Activated naive CD4-positive, alpha-beta T cell treated with anti-CD3 and anti-CD28 coated beads, Interleukin-2, amount 50 U/mL, for 24 hours (primary cell): ENCODE measurements around the gene NCOA1.
A peak's percentile ranks its signal among the peaks of the same experiment; 100 is the strongest.

Experiments
- H3K27ac Mint-ChIP-seq: one replicate; pipeline ENCODE4 v1.8.0; 2021; ENCODE audit warnings: mild to moderate bottlenecking, mixed read lengths
- H3K27me3 Mint-ChIP-seq: one replicate; pipeline ENCODE4 v1.8.0; 2021; ENCODE audit warnings: mixed read lengths
- H3K36me3 Mint-ChIP-seq: one replicate; pipeline ENCODE4 v1.8.0; 2021; ENCODE audit warnings: mixed read lengths
- H3K4me1 Mint-ChIP-seq: one replicate; pipeline ENCODE4 v1.8.0; 2021; ENCODE audit warnings: mixed read lengths
- H3K4me3 Mint-ChIP-seq: one replicate; pipeline ENCODE4 v1.8.0; 2021; ENCODE audit warnings: mild to moderate bottlenecking, mixed read lengths
- H3K9me3 Mint-ChIP-seq: one replicate; pipeline ENCODE4 v1.8.0; 2021; ENCODE audit warnings: mixed read lengths

Gene NCOA1

DNA sequence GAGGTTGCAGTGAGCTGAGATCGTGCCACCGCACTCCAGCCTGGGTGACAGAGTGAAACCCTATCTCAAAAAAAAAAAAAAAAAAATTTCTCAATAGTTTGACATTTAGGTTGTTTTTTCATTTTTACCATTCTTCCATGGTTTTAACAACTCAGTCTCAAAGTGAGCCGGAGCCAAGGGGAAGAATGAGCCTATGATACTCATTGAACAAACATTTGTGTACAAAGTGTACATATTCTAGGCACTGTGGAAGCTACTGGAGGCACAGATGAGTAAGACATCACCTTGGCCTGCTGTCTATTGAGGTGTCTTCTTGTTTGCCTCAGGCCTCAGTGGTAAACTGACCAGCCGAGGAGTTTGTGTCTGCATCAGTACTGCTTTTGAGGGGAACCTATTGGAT lies 324.1 kb downstream of the NCOA1 start:
- no peaks in the 10 kb centered on the region for H3K9me3 Mint-ChIP-seq
- no peak overlapping the region for H3K4me3 Mint-ChIP-seq
- peaks cover 5% of the 10 kb centered on the region for H3K36me3 Mint-ChIP-seq
- H3K4me1 Mint-ChIP-seq = no peaks in the 10 kb centered on the region
- H3K27ac Mint-ChIP-seq = no peak overlapping the region
- H3K27me3 Mint-ChIP-seq = no peaks in the 10 kb centered on the region

GRCh38 chr2:24816404-24816803 lies 325.4 kb downstream of the NCOA1 start:
- Mint-ChIP-seq H3K9me3 (no peaks in the 10 kb centered on the region), H3K4me1 (no peaks in the 10 kb centered on the region), H3K36me3 (peaks cover 9% of the 10 kb centered on the region), H3K4me3 (no peak overlapping the region), H3K27ac (no peak overlapping the region), H3K27me3 (no peaks in the 10 kb centered on the region)

DNA sequence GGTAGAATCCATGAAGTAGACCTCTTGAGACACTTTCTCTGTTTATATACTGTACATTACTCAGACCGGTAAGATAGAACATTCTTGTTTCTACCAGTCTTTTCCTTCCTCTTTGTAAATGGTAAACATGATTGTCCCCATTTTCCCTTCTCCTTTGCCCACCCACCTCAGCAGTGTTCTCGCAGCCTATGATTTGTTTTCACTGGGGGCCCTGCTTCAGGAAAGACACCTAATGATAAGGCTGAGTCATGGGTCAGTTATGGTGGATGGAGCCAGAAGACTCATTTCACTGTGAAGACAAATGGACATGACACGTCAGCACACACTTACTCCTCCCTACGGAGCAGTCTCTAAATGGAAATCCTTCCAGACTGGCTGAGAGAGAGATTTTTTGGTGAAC lies 325.8 kb downstream of the NCOA1 start:
- H3K9me3 Mint-ChIP-seq = no peaks in the 10 kb centered on the region
- peaks cover 9% of the 10 kb centered on the region for H3K36me3 Mint-ChIP-seq
- H3K27me3 Mint-ChIP-seq = no peaks in the 10 kb centered on the region
- no peaks in the 10 kb centered on the region for H3K4me1 Mint-ChIP-seq
- H3K27ac Mint-ChIP-seq = no peak overlapping the region
- no peak overlapping the region for H3K4me3 Mint-ChIP-seq

- H3K27ac Mint-ChIP-seq = no peak overlapping the region
- no peaks in the 10 kb centered on the region for H3K27me3 Mint-ChIP-seq
- H3K4me3 Mint-ChIP-seq = no peak overlapping the region
- no peaks in the 10 kb centered on the region for H3K4me1 Mint-ChIP-seq
- peaks cover 9% of the 10 kb centered on the region for H3K36me3 Mint-ChIP-seq
- no peaks in the 10 kb centered on the region for H3K9me3 Mint-ChIP-seq
These were observed 327.7 kb downstream of the NCOA1 start for GRCh38 chr2:24818721-24819167.

- no peak overlapping the region for H3K4me3 Mint-ChIP-seq
- H3K36me3 Mint-ChIP-seq = peaks cover 6% of the 10 kb centered on the region
- H3K4me1 Mint-ChIP-seq = no peaks in the 10 kb centered on the region
- no peaks in the 10 kb centered on the region for H3K9me3 Mint-ChIP-seq
- H3K27me3 Mint-ChIP-seq = no peaks in the 10 kb centered on the region
- H3K27ac Mint-ChIP-seq = peak overlapping the region; percentile 23
These were observed 328.6 kb downstream of the NCOA1 start for GRCh38 chr2:24819442-24820174.

GRCh38 chr2:24820175-24820513 lies 329.1 kb downstream of the NCOA1 start:
- no peak overlapping the region for H3K4me3 Mint-ChIP-seq
- H3K27ac Mint-ChIP-seq = no peak overlapping the region
- H3K9me3 Mint-ChIP-seq = no peaks in the 10 kb centered on the region
- no peaks in the 10 kb centered on the region for H3K27me3 Mint-ChIP-seq
- no peaks in the 10 kb centered on the region for H3K4me1 Mint-ChIP-seq
- H3K36me3 Mint-ChIP-seq = peaks cover 6% of the 10 kb centered on the region
